Measurements from ENCODE around the gene PKMYT1. TPM values are rescaled to one million over a fixed set of nuclear protein-coding genes. Genes with fewer than 3 reads are reported as not detected.

PKMYT1 gene
- total and polyA plus RNA-seq, 7 experiments from 2014 or later, result 0.93 to 89.1 TPM; not detected in 5

DNA sequence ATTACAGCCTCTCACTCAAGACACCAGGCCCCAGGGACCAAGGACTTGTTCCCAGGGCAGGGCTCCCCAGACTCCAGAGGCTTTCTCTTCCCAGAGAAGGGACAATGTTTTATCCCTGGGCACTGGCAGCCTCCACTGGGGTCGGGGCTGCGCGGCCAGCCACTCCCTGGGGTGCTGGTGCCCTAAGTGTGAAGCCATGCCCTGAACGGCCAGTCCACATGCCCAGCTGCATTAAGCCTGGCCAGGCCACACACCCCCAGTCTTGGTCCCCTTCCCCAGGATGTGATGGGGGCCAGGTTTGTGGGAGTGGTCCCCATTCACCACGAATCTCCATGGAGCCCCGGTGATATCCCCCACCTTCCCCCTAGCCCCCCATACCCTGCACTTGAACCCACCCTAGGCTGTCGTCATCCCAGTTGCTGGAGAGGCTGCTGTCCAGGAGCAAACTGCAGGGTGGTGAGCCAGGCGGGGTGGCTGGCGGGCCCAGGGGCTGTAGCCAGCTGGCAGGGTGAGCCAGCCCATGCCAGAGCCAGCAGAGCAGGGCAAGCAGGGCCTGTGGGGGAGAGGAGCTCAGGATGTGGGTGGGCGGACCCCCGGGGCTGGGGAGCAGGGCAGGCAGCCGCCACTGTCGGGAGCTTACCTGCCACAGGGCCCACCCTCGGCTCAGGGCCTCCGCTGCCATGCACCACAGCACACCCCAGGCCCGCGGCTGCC, 6.5 kb downstream of the PKMYT1 start:
- intact Hi-C loops (cut with micrococcal nuclease), result no loop called here
- H3K4me1 Mint-ChIP-seq, result peaks cover 0 to 22% (median 4%) of the 10 kb centered on the region in 7 donors
- Histone ChIP-seq H3K4me1 (ENCODE audit: control insufficient read depth in 2 of 2, insufficient read depth in 2 of 2, low read length in 2 of 2) (peaks cover 2 to 6% of the 10 kb centered on the region in 2 donors), H3K4me3 (ENCODE audit: low read length) (no peak overlapping the region), H3K9me3 (ENCODE audit: control insufficient read depth in 2 of 3, low read length in 3 of 3) (no peaks in the 10 kb centered on the region), H3K27ac (ENCODE audit: low read depth, low read length) (no peak overlapping the region), H3K36me3 (ENCODE audit: control insufficient read depth in 2 of 3, insufficient read depth in 3 of 3, low read length in 3 of 3) (no peaks in the 10 kb centered on the region), H3K27me3 (ENCODE audit: control insufficient read depth in 2 of 2, insufficient read depth in 2 of 2, low read length in 2 of 2) (peaks cover 0 to 1% of the 10 kb centered on the region in 2 donors)
- POLR2A ChIA-PET, result no interaction called here
- H3K36me3 Mint-ChIP-seq, result peaks cover 0 to 2% (median 0%) of the 10 kb centered on the region in 5 donors
- no peak for DNase-seq
- peaks cover 0 to 1% (median 0%) of the 10 kb centered on the region in 11 donors for H3K9me3 Mint-ChIP-seq
- peaks cover 0 to 6% (median 0%) of the 10 kb centered on the region in 5 donors for H3K27me3 Mint-ChIP-seq
- no peak overlapping the region for H3K27ac Mint-ChIP-seq
- CTCF ChIA-PET, result interaction anchor here (0.6 kb wide), 1 partner anchor 122 kb away, joined by 4 read pairs; no protein-coding TSS in a partner anchor
- no peak for ATAC-seq
- H3K4me3 Mint-ChIP-seq, result no peak overlapping the region

- CTCF ChIA-PET, result interaction anchor here (1.2 kb wide), 1 partner anchor 11 kb away, joined by 4 read pairs; no protein-coding TSS in a partner anchor
- no peak overlapping the region for H3K4me3 ChIP-seq (ENCODE audit: low read length)
- Mint-ChIP-seq H3K4me1 (peaks cover 5 to 26% (median 10%) of the 10 kb centered on the region in 7 donors), H3K27ac (no peak overlapping the region), H3K36me3 (peaks cover 0 to 4% (median 0%) of the 10 kb centered on the region in 5 donors), H3K27me3 (peaks cover 5 to 12% (median 6%) of the 10 kb centered on the region in 5 donors), H3K9me3 (peaks cover 0 to 3% (median 0%) of the 10 kb centered on the region in 11 donors), H3K4me3 (no peak overlapping the region)
- H3K36me3 ChIP-seq (ENCODE audit: control insufficient read depth in 2 of 3, insufficient read depth in 3 of 3, low read length in 3 of 3), result no peaks in the 10 kb centered on the region
- H3K9me3 ChIP-seq (ENCODE audit: control insufficient read depth in 2 of 3, low read length in 3 of 3), result no peaks in the 10 kb centered on the region
- peaks cover 0 to 8% of the 10 kb centered on the region in 2 donors for H3K27me3 ChIP-seq (ENCODE audit: control insufficient read depth in 2 of 2, insufficient read depth in 2 of 2, low read length in 2 of 2)
- no peak for ATAC-seq
- POLR2A ChIA-PET, result interaction anchor here (1.0 kb wide), 1 partner anchor 8 kb away, joined by 3 read pairs; no protein-coding TSS in a partner anchor
- peaks cover 6 to 7% of the 10 kb centered on the region in 2 donors for H3K4me1 ChIP-seq (ENCODE audit: control insufficient read depth in 2 of 2, insufficient read depth in 2 of 2, low read length in 2 of 2)
- no peak overlapping the region for H3K27ac ChIP-seq (ENCODE audit: low read depth, low read length)
- DNase-seq, result no peak
- intact Hi-C loops (cut with micrococcal nuclease), result no loop called here
Observed at GRCh38 chr16:2973093-2973492, 7.2 kb downstream of the PKMYT1 start.

GRCh38 chr16:2971985-2972784, 8.1 kb downstream of the PKMYT1 start:
- ATAC-seq (no peak), DNase-seq (no peak)
- peak overlapping the region in 3 of 10 donors; percentile 32 to 68 (median 53) for H3K4me3 Mint-ChIP-seq
- H3K4me3 ChIP-seq (ENCODE audit: low read length), result no peak overlapping the region
- peak overlapping the region in 1 of 9 donors; percentile 42 for H3K27ac Mint-ChIP-seq
- peaks cover 5 to 22% (median 11%) of the 10 kb centered on the region in 7 donors for H3K4me1 Mint-ChIP-seq
- H3K9me3 ChIP-seq (ENCODE audit: control insufficient read depth in 2 of 3, low read length in 3 of 3), result no peaks in the 10 kb centered on the region
- ChIA-PET CTCF (interaction anchor here (0.9 to 1.2 kb wide), 2 partner anchors 11 to 12 kb away, joined by 3 to 4 read pairs; no protein-coding TSS in a partner anchor), POLR2A (interaction anchor here (1.0 kb wide), 1 partner anchor 9 kb away, joined by 3 read pairs; no protein-coding TSS in a partner anchor)
- intact Hi-C loops (cut with micrococcal nuclease), result loop anchor here in 1 of 2 donors (2.0 kb wide), 1 partner anchor 49 kb away; the partner anchor contains the start of gene TNFRSF12A
- H3K27ac ChIP-seq (ENCODE audit: low read depth, low read length), result no peak overlapping the region
- H3K9me3 Mint-ChIP-seq, result peaks cover 0 to 3% (median 0%) of the 10 kb centered on the region in 11 donors
- H3K36me3 Mint-ChIP-seq, result peaks cover 0 to 4% (median 0%) of the 10 kb centered on the region in 5 donors
- peaks cover 0 to 15% of the 10 kb centered on the region in 2 donors for H3K27me3 ChIP-seq (ENCODE audit: control insufficient read depth in 2 of 2, insufficient read depth in 2 of 2, low read length in 2 of 2)
- H3K4me1 ChIP-seq (ENCODE audit: control insufficient read depth in 2 of 2, insufficient read depth in 2 of 2, low read length in 2 of 2), result peaks cover 6 to 7% of the 10 kb centered on the region in 2 donors
- H3K27me3 Mint-ChIP-seq, result peaks cover 8 to 15% (median 9%) of the 10 kb centered on the region in 5 donors
- no peaks in the 10 kb centered on the region for H3K36me3 ChIP-seq (ENCODE audit: control insufficient read depth in 2 of 3, insufficient read depth in 3 of 3, low read length in 3 of 3)

DNA sequence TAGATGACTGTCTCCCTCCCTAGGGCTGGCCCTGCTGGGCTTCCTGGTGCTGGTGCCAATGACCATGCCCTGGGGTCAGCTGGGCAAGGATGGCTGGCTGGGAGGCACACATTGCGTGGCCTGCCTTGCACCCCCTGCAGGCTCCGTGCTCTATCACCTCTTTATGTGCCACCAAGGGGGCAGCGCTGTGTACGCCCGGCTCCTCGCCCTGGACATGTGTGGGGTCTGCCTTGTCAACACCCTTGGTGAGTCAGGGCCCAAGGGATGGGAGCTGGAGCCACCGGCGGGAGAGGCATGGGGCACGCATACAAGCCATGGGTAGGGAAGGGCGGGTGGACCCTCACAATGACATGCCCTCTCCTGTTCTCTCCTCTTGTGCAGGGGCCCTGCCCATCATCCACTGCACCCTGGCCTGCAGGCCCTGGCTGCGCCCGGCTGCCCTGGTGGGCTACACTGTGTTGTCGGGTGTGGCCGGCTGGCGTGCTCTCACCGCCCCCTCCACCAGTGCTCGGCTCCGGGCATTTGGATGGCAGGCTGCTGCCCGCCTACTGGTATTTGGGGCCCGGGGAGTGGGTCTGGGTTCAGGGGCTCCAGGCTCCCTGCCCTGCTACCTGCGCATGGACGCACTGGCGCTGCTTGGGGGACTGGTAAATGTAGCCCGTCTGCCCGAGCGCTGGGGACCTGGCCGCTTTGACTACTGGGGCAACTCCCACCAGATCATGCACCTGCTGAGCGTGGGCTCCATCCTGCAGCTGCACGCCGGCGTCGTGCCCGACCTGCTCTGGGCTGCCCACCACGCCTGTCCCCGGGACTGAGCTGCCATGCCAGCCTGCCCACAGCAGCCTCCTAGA, 8.9 kb downstream of the PKMYT1 start:
- H3K9me3 ChIP-seq (ENCODE audit: control insufficient read depth in 2 of 3, low read length in 3 of 3), result no peaks in the 10 kb centered on the region
- Mint-ChIP-seq H3K4me3 (peak overlapping the region in 9 of 10 donors; percentile 32 to 78 (median 55)), H3K27me3 (peaks cover 8 to 15% (median 10%) of the 10 kb centered on the region in 5 donors), H3K4me1 (peaks cover 5 to 22% (median 11%) of the 10 kb centered on the region in 7 donors), H3K36me3 (peaks cover 0 to 1% (median 0%) of the 10 kb centered on the region in 5 donors), H3K9me3 (peaks cover 0 to 3% (median 0%) of the 10 kb centered on the region in 11 donors), H3K27ac (no peak overlapping the region)
- H3K4me1 ChIP-seq (ENCODE audit: control insufficient read depth in 2 of 2, insufficient read depth in 2 of 2, low read length in 2 of 2), result peaks cover 6 to 7% of the 10 kb centered on the region in 2 donors
- DNase-seq, result no peak
- peaks cover 0 to 15% of the 10 kb centered on the region in 2 donors for H3K27me3 ChIP-seq (ENCODE audit: control insufficient read depth in 2 of 2, insufficient read depth in 2 of 2, low read length in 2 of 2)
- POLR2A ChIA-PET, result no interaction called here
- no peaks in the 10 kb centered on the region for H3K36me3 ChIP-seq (ENCODE audit: control insufficient read depth in 2 of 3, insufficient read depth in 3 of 3, low read length in 3 of 3)
- ATAC-seq, result no peak
- intact Hi-C loops (cut with micrococcal nuclease), result loop anchor here in 1 of 2 donors (2.0 kb wide), 1 partner anchor 49 kb away; the partner anchor contains the start of gene TNFRSF12A
- CTCF ChIA-PET, result no interaction called here
- H3K4me3 ChIP-seq (ENCODE audit: low read length), result no peak overlapping the region
- no peak overlapping the region for H3K27ac ChIP-seq (ENCODE audit: low read depth, low read length)

DNA sequence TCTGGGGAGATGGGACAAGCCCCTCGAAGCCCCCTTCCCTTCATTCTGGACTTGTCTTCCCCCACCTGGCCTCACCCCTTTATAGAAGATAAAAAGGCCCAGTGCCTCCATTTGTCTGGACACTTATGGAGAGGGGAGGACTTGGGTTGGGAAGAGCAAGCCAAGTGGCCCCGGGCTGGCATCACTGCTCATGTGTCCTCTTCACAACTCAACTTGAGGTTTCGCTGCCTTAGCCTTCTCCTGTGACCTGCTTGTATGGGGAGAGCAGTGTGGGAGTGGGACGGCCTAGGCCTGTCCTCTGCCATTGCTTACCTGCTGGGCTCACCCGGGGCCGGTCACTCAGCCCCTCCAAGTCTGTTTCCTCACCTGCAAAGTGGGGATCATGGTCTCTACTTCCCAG, 9.7 kb downstream of the PKMYT1 start:
- peaks cover 8 to 15% (median 10%) of the 10 kb centered on the region in 5 donors for H3K27me3 Mint-ChIP-seq
- POLR2A ChIA-PET, result interaction anchor here (1.1 kb wide), 1 partner anchor 25 kb away, joined by 3 read pairs; no protein-coding TSS in a partner anchor
- no peak overlapping the region for H3K4me3 ChIP-seq (ENCODE audit: low read length)
- ATAC-seq (no peak), DNase-seq (no peak)
- H3K27ac Mint-ChIP-seq, result peak overlapping the region in 2 of 9 donors; percentile 42 to 62
- H3K9me3 Mint-ChIP-seq, result peaks cover 0 to 3% (median 0%) of the 10 kb centered on the region in 11 donors
- peak overlapping the region; percentile 32 to 78 (median 52) for H3K4me3 Mint-ChIP-seq
- H3K36me3 Mint-ChIP-seq, result peaks cover 0 to 1% (median 0%) of the 10 kb centered on the region in 5 donors
- no peaks in the 10 kb centered on the region for H3K9me3 ChIP-seq (ENCODE audit: control insufficient read depth in 2 of 3, low read length in 3 of 3)
- CTCF ChIA-PET, result no interaction called here
- peaks cover 0 to 21% of the 10 kb centered on the region in 2 donors for H3K27me3 ChIP-seq (ENCODE audit: control insufficient read depth in 2 of 2, insufficient read depth in 2 of 2, low read length in 2 of 2)
- H3K4me1 ChIP-seq (ENCODE audit: control insufficient read depth in 2 of 2, insufficient read depth in 2 of 2, low read length in 2 of 2), result peaks cover 10 to 15% of the 10 kb centered on the region in 2 donors
- H3K27ac ChIP-seq (ENCODE audit: low read depth, low read length), result no peak overlapping the region
- H3K4me1 Mint-ChIP-seq, result peaks cover 7 to 24% (median 14%) of the 10 kb centered on the region in 7 donors
- no peaks in the 10 kb centered on the region for H3K36me3 ChIP-seq (ENCODE audit: control insufficient read depth in 2 of 3, insufficient read depth in 3 of 3, low read length in 3 of 3)
- intact Hi-C loops (cut with micrococcal nuclease), result loop anchor here in 1 of 2 donors (1.0 to 2.0 kb wide), 2 partner anchors 10 to 50 kb away; partner anchors contain the start of genes PKMYT1 and TNFRSF12A
